GM21825 (cell line): ENCODE data around the gene LSM14B.
"Not testable (repeated sequence)": the region's sequence is repeated elsewhere in the genome, so short reads cannot be mapped to it uniquely, and the experiment has no call there.

Source experiments
- ATAC-seq: cut with Tn5 transposase; IDR thresholded peaks from one replicate; pipeline ENCODE4 v1.9.1; 2021; ENCODE audit warnings: mild to moderate bottlenecking, moderate library complexity; ENCODE audit not compliant: unreplicated experiment

LSM14B gene

DNA sequence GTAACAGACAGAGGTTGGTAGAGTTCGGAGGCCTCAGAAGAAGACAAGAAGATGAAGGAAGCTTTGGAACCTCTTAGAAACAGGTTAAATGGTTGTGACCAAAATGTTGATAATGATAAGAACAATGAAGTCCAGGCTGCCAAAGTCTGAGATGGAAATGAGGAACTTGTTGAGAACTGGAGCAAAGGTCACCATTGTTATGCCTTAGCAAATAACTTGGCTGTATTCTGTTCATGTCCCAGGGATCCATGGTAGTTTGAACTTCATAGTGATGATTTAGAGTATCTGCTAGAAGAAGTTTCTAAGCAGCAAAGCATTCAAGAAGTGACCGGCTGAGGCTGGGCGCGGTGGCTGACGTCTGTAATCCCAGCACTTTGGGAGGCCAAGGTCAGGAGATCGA is 11.1 kb upstream of the LSM14B start:
- no peak for ATAC-seq

DNA sequence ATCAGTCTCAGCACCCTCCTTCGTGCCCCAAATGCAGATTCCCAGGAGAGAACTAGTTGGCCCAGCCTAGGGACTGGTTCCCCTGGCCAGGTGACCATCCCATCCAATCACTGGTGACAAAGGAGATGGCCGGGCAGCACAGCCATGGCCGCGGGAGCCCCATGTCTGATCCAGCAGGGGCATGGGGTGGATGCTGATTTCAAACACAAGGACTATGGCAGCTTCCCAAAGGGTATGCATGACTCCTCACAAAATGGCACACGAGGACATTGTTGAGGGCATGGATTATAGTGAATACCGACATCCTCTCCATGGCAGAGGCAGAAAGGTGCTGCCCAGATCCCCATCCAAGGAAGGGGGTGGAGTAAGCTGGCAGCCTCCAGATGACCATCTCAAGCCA is 9.9 kb upstream of the LSM14B start:
- no peak for ATAC-seq

DNA sequence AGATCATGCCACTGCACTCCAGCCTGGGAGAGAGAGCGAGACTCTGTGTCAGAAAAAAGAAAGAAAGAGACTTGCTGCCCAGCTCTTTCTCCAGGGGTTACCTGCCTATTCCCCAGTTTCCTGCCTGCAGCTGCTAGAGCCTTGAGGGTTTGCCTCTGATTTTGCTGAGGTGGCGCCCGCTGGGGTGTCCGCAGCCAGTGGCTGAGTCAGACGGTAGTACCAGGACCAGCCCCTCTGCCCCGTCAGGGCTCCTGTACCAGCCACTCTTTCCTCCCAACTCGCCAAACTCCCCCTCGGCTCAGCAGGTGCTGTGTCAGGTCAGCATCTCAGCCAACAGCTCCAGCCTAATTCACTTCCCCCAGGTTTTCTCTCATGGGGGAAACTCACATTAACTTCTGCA is 7.4 kb upstream of the LSM14B start:
- ATAC-seq: no peak

DNA sequence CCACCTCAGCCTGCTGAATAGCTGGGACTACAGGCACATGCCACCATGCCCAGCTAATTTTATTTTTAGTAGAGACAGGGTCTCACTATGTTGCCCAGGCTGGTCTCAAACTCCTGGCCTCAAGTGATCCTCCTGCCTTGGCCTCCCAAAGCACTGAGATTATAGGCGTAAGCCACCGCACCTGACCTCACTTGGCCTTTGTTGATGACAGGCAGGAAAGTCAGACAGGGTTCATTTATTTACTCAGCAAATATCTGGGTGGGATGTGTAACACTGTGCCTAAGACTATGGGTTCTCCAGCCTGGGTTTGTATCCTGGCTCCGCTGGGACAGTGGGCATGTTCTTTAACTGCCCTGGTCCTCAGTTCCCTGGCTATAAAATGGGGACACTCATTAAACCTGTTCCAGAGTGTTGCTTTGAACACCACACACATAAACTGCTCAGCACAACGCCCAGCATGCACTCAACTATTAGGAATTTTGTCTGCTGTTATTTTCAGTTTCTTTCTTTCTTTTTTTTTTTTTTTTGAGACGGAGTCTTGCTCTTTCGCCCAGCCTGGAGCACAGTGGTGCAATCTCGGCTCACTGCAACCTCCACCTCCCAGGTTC is 6.4 kb upstream of the LSM14B start:
- not testable (repeated sequence) for ATAC-seq

DNA sequence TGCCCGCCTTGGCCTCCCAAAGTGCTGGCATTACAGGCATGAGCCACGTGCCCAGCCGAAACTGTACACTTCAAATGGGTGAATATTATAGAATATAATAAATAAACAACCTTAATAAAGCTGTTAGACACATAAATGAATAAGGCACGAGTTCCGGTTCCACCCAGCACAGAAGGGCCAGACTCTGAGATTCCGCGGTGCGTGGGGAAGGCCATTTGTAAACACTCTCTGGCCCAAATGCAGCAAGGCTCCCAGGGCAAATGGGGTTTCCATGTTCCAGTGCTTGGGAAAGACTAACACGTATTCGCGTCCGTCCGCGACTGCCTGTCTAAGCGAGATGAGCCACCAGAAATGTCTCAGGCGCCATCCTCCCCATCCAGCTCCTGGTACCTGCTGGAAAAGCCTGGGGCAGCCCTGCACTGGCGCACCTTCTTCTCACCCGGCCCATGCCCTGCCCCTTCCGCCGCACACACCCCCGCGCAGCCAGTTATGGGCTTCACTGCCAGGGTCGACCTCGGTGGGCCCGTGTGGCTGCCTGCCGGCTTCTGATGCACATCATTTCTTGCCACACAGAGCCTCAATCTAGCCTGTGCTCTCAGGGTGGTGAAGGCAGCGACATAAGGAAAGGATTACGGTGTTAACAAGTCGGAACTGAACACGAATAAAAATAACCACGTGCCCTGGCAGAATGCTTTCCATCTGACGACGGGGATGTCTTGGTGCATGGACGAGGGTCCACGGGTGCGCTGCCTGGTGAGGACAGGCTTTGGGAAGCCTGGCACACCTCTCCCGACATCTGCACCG is 5.5 kb upstream of the LSM14B start:
- ATAC-seq: no peak

DNA sequence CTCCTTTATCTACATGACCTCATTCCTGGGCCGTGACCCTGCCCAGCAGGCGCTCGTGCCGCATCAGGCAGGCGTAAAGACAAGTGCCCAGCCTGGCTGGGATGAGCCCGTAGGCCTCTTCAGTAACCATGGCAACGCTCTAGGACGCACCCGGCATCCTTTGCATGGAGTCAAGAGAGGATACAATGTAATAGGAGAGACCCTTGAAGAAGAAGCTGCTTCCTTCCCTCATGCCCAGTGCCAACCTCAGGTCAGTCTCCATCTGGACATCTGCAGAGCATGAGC is 5.0 kb upstream of the LSM14B start:
- no peak for ATAC-seq

DNA sequence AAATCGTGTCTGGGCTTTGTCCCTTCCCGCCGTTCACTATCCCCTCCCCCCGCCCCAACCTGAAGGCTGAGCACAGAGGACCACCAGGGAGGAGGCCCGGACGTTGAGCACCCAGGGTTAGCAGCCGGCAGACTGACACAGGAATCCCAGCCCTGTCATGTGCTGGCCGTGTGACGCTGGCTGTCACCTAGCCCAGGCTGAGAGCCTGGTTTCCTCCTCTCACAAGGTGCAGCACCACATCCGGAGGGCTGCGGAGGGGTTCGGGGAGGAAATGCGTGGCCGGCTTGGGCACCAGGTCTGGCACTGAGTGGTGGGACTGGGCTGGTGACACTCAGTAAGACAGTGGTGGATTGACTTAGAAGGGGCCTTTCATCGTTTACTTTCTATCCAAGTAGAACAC is 4.6 kb upstream of the LSM14B start:
- ATAC-seq: no peak

DNA sequence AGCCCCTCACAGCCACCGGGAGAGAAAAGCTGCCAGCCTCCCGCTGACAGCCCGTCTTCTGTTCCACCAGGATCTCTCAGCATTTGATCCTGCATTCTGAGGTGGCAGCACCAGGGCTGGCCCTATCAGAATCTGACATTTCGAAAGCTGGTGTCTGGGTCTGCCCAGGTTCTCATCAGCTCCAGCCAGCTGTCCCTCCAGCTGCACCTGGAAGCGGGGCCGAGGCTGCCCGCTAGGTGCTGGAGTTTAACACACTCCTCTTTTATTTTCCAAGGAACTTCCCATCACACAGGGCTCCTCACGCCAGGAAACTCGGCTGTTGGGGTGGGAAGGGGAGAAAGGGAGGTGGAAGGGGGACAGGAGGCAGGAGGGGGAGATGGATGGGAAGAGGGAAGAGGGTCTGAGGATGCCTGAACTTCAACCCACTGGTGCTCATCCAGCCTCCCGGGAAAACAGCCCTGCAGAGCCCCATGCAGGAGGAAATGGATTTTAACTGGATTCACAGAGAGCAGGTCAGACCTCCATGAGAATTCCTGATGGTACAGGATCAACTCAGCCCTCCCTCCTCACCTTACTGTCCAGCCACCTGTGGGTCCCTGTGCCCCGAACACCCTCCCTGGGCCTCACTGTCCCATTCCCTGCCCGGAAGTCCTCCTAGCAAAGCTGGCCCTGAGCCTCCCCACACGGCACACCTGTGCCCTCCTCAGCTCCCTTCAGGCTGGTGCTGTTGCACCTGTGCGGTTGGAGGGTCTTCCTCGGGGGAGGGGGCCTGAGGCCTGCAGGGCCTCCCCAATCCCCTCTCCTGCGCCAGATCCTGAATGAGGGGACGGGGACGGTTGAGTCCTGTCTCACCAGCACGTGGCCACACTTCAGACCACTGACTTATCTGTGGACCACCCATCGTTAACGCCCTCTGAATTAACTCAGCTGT is 3.9 kb upstream of the LSM14B start:
- ATAC-seq: no peak

DNA sequence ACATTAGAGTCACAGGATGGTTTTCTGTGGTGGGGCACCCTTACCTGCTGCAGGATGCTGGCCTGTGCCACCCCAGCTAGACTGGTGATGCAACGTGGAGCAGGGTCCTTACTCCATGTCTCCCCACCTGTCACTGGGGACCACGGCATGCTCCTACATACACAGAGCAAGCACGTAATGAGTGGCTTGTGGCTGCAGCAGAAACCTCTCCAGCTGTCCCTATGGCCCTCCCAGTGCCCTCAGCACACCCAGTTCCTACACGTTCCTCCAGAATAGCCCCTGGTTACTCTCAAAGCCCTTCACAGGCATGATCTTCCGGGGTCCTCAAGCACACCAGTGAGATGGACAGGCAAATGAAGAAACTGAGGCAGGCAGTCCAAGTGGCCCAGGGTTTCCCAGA is 3.2 kb upstream of the LSM14B start:
- ATAC-seq: no peak

DNA sequence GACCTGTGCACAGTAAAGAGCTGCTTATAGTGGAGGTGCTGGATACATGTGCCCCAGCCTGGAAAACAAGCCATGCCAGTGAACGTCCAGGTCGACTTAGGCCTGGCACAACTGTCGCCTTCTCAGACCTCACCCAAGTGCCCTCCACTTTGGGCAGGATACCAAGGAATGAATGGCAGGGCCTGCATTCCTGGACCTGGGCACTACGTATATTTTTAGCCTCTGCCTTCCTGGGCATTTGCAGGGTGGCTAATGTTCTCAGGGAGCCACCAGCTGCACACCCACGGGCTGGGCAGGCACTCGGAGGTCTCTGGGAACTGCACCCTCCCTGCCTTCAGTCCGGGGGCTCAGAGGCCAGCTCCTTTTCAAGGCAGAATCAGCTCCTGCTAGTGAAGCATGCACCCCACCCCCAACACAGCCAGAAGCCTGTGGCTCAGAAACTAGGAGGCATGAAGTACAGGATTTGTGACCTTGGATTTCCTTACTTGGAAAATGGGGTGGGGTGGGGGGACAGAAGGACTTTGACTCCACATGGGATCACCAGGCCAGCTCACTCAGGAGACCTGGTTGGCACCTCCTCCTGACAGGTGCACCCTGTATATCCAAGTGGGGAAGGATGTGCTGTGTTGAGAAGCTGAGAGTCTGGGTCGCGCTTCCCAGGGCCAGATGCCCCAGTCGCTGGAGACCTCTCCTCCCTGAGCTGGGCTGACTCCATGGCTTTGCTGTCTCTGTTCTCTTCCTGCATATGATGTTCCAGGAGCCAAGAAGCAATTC is 2.5 kb upstream of the LSM14B start:
- ATAC-seq: no peak

DNA sequence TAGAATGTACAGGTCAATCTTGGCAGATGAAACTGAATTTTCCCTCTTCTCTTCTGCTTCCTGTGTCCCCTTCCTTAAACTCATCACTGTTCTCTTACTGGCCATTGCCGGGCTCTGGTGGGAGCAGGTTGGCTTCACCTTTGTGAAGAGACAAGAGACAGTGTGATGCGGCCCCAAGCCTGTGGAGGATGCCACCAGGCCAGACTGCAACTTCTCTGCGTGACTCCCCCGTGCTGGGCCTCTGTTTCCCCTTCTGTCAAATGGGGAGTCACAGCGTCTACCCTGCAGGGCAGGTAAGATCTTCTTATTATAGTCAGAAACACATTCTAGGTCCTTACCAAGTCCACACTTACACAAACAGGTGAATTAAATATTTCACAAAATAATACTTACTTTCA is 1.9 kb upstream of the LSM14B start:
- ATAC-seq: no peak

DNA sequence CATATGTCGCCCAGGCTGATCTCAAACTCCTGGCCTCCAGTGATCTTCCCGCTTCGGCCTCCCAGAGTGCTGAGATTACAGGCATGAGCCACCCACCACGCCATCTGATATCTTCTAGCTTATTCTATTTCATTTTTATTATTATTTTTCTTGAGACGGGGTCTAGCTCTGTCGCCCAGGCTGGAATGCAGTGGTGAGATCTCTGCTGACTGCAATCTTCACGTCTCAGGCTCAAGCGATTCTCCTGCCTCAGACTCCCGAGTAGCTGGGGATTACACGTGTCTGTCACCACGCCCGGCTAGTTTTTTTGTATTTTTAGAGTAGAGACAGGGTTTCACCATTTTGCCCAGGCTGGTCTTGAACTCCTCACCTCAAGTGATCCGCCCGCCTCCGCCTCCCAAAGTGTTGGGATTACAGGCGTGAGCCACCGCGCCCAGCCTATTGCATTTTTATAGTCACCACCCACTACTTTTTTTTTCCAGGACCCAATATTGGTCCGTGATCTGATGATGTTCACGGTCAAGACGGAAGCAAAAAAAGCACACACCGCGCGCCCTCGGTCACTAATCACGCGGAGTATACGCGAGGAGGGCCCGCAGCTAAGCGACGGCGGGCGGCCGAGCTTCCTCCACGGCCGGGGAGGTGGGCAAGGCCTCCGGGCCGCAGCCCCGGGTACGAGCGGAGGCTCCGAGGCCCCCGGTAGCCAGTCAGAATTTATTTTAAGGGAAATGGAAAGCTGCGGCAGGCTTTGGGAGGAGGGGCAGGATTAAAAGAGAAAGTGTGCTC is 1.1 kb upstream of the LSM14B start:
- ATAC-seq: no peak

DNA sequence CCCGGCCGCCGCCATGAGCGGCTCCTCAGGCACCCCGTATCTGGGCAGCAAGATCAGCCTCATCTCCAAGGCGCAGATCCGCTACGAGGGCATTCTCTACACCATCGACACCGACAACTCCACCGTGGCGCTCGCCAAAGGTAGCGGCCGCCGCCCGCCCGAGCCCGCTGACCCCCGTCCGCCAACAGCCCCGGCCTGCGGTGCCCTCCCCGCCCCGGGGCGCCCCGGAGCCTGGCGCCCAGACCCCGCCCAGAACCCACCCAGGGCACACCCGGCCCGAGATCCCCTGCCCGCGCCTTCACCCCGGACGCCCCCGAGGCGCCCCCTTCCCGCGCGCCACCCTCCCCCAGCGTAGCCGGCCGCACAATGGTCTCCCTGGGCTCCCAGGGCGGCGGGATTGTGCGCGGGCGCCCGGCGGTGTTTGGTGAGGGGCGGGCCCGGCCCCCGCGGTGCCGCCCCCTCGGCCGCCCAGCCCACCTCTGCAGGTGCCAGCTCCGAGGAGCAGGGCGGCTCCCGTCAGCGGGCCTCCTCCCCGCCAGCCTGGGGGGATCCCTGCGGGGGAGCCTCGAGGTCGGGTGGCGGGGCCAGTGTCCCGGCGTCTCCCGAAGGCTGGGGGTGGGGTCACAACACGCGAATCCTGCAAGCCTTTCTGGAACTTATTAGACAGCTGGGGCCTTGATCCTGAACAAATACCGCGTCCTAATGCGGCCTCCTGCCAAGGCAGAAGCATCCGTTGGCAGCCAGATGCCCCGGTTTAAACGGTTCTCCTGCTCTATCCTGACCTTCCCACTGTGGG is 577 bp downstream of the LSM14B start:
- peak; percentile 19 for ATAC-seq

DNA sequence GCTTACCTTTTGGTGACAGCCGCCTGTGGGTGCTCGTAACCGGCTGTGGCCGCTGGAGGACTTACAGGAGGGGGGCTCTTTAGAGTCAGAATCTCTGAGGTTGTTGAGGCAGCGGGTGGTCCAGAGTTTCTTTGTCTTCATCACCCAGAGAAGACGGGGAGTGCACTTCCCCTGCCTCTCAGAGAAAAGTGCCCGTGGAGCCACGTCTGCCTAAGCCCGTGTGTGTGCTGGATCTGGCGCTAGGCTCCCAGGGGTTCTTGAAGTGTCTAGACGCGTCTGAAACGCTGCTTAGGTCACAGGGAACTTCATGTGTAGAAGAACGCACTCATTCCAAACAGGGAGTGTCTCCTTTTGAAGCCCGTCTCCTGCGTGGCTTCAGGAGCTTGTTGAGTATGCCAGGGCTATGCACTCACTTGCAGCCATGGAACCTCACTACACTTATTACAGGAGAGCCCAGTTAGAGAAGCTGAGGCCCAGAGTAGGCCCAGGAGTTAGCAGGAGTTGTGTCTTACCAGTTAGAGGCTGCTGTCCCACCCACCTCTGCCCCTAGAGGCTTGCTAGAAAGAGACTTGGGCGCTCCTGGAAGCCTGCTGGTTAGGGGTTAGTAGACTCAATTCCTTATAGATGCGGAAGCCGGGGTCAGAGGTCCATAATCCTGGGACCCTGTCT is 1.3 kb downstream of the LSM14B start:
- no peak for ATAC-seq

DNA sequence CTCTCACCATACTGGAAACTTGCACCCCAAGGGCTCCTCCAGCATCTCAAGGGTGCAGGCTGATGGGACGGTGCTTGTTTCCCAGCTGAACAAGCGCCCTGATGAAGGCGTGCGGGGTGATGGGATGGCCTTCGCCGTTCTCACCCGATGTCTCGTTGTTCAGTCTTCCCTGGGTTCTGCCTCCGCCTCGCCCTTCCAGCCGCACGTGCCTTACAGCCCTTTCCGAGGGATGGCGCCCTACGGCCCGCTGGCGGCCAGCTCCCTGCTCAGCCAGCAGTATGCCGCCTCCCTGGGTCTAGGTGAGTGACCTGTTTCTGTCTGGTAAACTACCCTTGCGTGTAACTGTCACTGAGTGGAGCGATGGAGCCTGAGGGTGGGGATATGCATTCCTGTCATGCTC is 3.9 kb downstream of the LSM14B start:
- ATAC-seq: no peak

DNA sequence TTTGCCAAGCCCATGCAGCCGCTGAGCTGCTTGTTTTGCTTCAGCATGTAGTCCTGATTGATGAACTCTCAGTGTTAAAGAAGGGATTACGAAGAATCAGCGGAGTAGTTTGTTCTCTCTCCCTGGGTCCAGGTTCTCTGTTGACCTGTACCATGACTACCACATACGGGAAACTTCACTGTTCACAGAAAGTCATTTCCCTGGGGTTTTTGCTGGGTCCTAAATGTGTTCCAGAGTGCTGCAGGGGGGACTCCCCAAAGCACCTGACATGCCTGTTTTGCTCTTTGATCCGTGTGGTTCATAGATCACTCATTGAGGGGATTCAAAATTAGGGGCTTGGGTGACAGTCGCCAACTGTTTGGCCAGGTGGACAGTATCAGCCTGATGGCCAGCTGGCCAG is 5.5 kb downstream of the LSM14B start:
- ATAC-seq: no peak

DNA sequence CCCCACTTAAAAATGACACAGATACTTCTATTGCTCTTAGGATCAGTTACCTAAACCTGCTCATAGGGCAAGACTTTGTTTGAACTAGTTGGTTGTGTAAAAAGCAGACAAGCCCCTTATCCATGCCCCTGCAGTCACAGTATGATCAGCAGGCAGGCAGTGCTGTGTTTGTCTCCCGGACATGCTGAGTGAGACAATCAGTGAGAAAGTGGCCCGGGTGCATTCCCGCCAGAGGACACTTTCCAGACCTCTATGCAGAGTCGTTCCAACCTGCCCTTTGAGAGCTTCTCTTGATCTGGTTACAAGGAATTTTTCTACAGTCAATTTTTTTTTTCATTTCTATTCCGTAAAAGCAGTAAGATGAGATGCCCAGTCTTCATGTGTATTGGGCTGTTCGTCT is 6.2 kb downstream of the LSM14B start:
- ATAC-seq: no peak

DNA sequence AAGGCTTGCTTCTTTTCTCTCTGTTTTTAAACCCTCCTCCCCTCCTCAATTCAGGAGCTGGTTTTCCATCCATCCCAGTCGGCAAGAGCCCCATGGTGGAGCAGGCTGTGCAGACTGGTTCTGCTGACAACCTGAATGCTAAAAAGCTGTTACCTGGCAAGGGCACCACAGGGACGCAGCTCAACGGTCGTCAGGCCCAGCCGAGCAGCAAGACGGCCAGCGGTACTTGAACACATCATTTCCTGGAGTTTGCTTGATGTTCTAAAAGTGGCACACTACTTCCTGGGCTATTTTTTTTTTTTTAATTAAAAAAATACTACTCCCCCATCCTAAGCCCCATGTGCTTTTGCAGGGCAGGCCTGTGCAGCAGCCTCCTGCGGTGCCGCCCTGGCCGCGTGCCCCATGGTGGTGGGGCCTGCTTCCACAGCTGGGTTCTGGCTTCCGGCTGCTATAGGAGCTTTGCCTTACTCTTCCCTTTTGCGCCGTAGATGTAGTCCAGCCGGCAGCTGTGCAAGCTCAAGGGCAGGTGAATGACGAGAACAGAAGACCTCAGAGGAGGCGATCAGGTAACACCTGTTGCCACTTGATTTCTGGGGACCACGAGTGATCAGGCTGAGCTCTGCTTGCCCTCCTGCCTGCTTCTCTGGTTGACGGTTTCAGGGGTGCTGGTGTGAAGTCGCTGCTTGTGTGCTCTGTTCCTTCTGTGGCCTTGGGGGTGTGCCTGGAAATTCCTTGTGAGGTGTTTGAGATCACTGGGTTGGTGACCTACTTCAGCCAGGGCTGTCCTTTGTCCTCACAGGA is 7.7 kb downstream of the LSM14B start:
- no peak for ATAC-seq
